Measurements from ENCODE around the gene AGO1.

The AGO1 gene

GRCh38 chr1:35882945-35883634 lies at the start of gene AGO1:
Gene AGO1, plus strand, starts transcription at chr1:35883209. Its CDS starts 213 bp downstream, at chr1:35883422.
- Histone ChIP-seq H3K4me1 (peaks cover 40% of the 10 kb centered on the region), H3K4me2 (peak within 1 kb of the TSS; percentile 90), H3K36me3 (peaks cover under 1% of the 10 kb centered on the region; the same call in 1 of the 2 replicates), H3K27me3 (no peaks in the 10 kb centered on the region), H3K27ac (peak within 1 kb of the TSS; percentile 85), H3K9ac (peak within 1 kb of the TSS; percentile 92), H3K4me3 (peak within 1 kb of the TSS; percentile 99), H4K20me1 (peaks cover 41% of the 10 kb centered on the region), H3K9me3 (no peaks in the 10 kb centered on the region)
- no peak for TF ChIP-seq Cebpa-rat (IDR thresholded peaks at IDR 0.05)

GRCh38 chr1:35833395-35833794 lies 49.6 kb upstream of the AGO1 start:
- Histone ChIP-seq H3K36me3 (peaks cover 97% of the 10 kb centered on the region), H3K9ac (no peak overlapping the region), H3K9me3 (peaks cover 21% of the 10 kb centered on the region), H4K20me1 (no peaks in the 10 kb centered on the region), H3K4me3 (no peak overlapping the region), H3K27ac (no peak overlapping the region), H3K27me3 (no peaks in the 10 kb centered on the region), H3K4me2 (no peak overlapping the region), H3K4me1 (no peaks in the 10 kb centered on the region)
- no peak for TF ChIP-seq Cebpa-rat (IDR thresholded peaks at IDR 0.05)

GRCh38 chr1:35834218-35834617 lies 48.8 kb upstream of the AGO1 start:
- Histone ChIP-seq H3K4me1 (no peaks in the 10 kb centered on the region), H3K9me3 (peaks cover 21% of the 10 kb centered on the region), H3K4me2 (no peak overlapping the region), H3K9ac (no peak overlapping the region), H3K27me3 (no peaks in the 10 kb centered on the region), H3K4me3 (no peak overlapping the region), H4K20me1 (no peaks in the 10 kb centered on the region), H3K36me3 (peaks cover 99% of the 10 kb centered on the region), H3K27ac (no peak overlapping the region)
- TF ChIP-seq Cebpa-rat (IDR thresholded peaks at IDR 0.05), result no peak

GRCh38 chr1:35835398-35835797 lies 47.6 kb upstream of the AGO1 start:
- Histone ChIP-seq H3K4me2 (no peak overlapping the region), H4K20me1 (no peaks in the 10 kb centered on the region), H3K4me1 (no peaks in the 10 kb centered on the region), H3K9me3 (peaks cover 21% of the 10 kb centered on the region), H3K36me3 (peaks cover 99% of the 10 kb centered on the region), H3K27me3 (no peaks in the 10 kb centered on the region), H3K4me3 (no peak overlapping the region), H3K27ac (no peak overlapping the region), H3K9ac (no peak overlapping the region)
- no peak for TF ChIP-seq Cebpa-rat (IDR thresholded peaks at IDR 0.05)

GRCh38 chr1:35836734-35837133 lies 46.3 kb upstream of the AGO1 start:
- Histone ChIP-seq H3K27me3 (no peaks in the 10 kb centered on the region), H3K9me3 (peaks cover 21% of the 10 kb centered on the region), H3K4me3 (no peak overlapping the region), H4K20me1 (no peaks in the 10 kb centered on the region), H3K4me1 (no peaks in the 10 kb centered on the region), H3K27ac (no peak overlapping the region), H3K9ac (no peak overlapping the region), H3K4me2 (no peak overlapping the region), H3K36me3 (peaks cover 98% of the 10 kb centered on the region)
- TF ChIP-seq Cebpa-rat (IDR thresholded peaks at IDR 0.05), result no peak

- Histone ChIP-seq H3K9me3 (peaks cover 21% of the 10 kb centered on the region), H3K36me3 (peaks cover 98% of the 10 kb centered on the region), H3K4me3 (no peak overlapping the region), H3K27me3 (no peaks in the 10 kb centered on the region), H3K4me1 (no peaks in the 10 kb centered on the region), H4K20me1 (no peaks in the 10 kb centered on the region), H3K27ac (no peak overlapping the region), H3K4me2 (no peak overlapping the region), H3K9ac (no peak overlapping the region)
- TF ChIP-seq Cebpa-rat (IDR thresholded peaks at IDR 0.05), result peak; percentile 71; the same call in 1 of the 2 replicates
These were observed 44.2 kb upstream of the AGO1 start for GRCh38 chr1:35838693-35839245.

- no peak for TF ChIP-seq Cebpa-rat (IDR thresholded peaks at IDR 0.05)
- Histone ChIP-seq H3K27ac (no peak overlapping the region), H3K4me1 (no peaks in the 10 kb centered on the region), H3K9ac (no peak overlapping the region), H3K4me2 (no peak overlapping the region), H3K9me3 (no peaks in the 10 kb centered on the region), H3K4me3 (no peak overlapping the region), H3K27me3 (no peaks in the 10 kb centered on the region), H3K36me3 (peaks cover 84% of the 10 kb centered on the region), H4K20me1 (no peaks in the 10 kb centered on the region)
These were observed 38.2 kb upstream of the AGO1 start for GRCh38 chr1:35844826-35845225.

- Histone ChIP-seq H3K27me3 (no peaks in the 10 kb centered on the region), H3K4me1 (no peaks in the 10 kb centered on the region), H3K27ac (no peak overlapping the region), H4K20me1 (no peaks in the 10 kb centered on the region), H3K4me2 (no peak overlapping the region), H3K36me3 (peaks cover 84% of the 10 kb centered on the region), H3K9me3 (no peaks in the 10 kb centered on the region), H3K9ac (no peak overlapping the region), H3K4me3 (no peak overlapping the region)
- TF ChIP-seq Cebpa-rat (IDR thresholded peaks at IDR 0.05), result no peak
These were observed 37.2 kb upstream of the AGO1 start for GRCh38 chr1:35845766-35846165.

GRCh38 chr1:35847935-35848565 lies 35.0 kb upstream of the AGO1 start:
- Histone ChIP-seq H3K9ac (no peak overlapping the region), H3K27me3 (no peaks in the 10 kb centered on the region), H3K4me2 (no peak overlapping the region), H3K4me3 (no peak overlapping the region), H3K27ac (no peak overlapping the region), H3K9me3 (no peaks in the 10 kb centered on the region), H3K36me3 (peaks cover 84% of the 10 kb centered on the region), H3K4me1 (no peaks in the 10 kb centered on the region), H4K20me1 (no peaks in the 10 kb centered on the region)
- no peak for TF ChIP-seq Cebpa-rat (IDR thresholded peaks at IDR 0.05)

- H3K9ac ChIP-seq, result no peak overlapping the region
- H3K27me3 ChIP-seq, result no peaks in the 10 kb centered on the region
- H3K4me1 ChIP-seq, result no peaks in the 10 kb centered on the region
- TF ChIP-seq Cebpa-rat (IDR thresholded peaks at IDR 0.05), result no peak
- H3K4me3 ChIP-seq, result no peak overlapping the region
- H4K20me1 ChIP-seq, result no peaks in the 10 kb centered on the region
- H3K36me3 ChIP-seq, result peaks cover 81% of the 10 kb centered on the region
- no peaks in the 10 kb centered on the region for H3K9me3 ChIP-seq
- H3K4me2 ChIP-seq, result no peak overlapping the region
- no peak overlapping the region for H3K27ac ChIP-seq
These were observed 33.0 kb upstream of the AGO1 start for GRCh38 chr1:35850051-35850450.

All from BLaER1 (cell line).